ENCODE results near the gene STK33.

STK33 gene

DNA sequence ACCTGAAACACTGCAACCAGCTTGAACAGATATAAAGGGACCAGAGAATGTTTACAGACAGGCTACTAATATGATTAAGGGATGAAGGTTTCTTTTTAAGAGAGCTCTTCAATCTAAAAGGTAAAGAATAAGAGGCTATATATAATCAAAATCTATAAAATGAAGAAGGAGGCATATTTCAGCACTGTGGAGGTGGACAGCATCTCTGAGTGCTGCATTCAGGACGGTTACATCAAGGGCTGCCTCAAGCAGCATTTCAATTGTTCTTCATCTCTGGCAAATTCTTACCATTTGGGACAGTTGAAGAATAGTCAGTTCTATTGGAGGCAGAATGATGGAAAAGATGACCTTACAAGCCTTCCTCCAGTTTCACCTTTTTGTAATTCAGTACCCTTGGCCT, 190.7 kb downstream of the STK33 start:
- no peak for DNase-seq

DNA sequence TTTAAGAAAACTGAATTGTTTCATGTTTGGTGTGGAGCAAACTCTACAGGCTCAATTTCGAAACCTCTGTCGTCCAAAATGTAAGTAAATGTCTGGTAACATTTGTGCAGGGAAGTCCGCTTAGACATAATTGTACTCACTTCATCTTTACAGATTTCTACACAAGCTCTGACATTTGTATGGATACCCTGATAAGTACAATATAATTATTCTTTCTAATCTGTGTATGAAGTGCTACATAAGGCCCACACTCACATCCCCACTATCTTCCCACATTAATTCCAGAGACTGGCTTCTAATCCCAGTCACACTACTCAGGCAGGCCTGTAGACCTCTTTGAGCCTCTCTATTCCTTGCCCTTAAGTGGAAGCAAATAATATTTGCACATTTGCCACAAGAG, 201.1 kb downstream of the STK33 start:
- no peak for DNase-seq

DNA sequence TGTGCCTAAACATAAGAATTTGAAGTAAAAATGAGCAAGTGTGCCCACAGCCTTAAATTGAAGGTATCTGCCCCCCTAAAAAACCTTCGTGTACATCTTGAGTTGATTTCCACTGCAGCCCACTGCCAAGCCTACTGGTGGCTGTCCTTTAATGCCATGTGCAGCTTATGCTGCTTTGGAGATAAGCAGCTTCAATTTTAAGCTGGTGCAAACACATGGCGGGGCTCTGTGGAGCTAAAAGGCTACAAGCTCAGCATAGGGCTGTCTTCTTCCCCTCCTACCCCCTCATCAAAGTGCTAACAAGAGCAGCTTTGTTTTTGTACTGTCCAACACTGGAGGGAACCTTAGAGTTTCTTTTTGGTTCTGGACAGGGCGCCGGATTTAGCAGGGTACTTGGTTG, 201.9 kb downstream of the STK33 start:
- DNase-seq: no peak

DNA sequence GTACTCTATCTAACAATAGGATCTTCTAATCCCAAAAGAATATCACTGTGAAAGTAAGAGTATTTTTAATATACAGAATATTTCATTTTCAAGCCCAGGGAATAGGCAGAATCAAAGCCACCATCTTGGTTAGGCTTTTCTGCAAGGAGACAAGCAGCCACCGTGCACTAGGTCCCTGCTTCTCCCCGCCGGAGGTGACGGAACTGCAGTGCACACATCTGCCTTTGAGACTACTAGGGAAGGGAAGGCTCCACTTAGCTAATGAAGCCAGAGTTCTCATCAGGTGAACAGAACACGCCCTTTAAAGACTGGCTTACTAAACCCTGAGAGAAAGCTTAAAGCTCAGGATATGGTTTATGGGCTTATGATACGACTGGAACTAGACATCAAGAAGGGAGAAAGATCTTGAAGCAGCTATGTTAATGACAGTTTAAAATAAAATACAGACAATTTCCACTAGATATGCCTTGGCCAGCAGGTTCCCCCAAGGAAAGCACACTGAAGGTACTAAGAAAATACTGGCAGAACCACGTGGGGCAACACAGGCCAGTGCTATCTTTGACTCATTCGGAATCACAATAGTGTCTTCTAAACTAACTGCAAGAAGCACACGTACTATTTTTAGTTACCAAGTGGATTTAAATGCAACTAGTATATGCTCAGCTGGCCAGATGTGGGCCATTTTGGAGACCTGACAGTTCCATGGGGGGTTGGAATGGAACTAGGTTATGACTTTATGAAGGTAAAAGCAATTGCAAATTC, 203.0 kb downstream of the STK33 start:
- DNase-seq: no peak

DNA sequence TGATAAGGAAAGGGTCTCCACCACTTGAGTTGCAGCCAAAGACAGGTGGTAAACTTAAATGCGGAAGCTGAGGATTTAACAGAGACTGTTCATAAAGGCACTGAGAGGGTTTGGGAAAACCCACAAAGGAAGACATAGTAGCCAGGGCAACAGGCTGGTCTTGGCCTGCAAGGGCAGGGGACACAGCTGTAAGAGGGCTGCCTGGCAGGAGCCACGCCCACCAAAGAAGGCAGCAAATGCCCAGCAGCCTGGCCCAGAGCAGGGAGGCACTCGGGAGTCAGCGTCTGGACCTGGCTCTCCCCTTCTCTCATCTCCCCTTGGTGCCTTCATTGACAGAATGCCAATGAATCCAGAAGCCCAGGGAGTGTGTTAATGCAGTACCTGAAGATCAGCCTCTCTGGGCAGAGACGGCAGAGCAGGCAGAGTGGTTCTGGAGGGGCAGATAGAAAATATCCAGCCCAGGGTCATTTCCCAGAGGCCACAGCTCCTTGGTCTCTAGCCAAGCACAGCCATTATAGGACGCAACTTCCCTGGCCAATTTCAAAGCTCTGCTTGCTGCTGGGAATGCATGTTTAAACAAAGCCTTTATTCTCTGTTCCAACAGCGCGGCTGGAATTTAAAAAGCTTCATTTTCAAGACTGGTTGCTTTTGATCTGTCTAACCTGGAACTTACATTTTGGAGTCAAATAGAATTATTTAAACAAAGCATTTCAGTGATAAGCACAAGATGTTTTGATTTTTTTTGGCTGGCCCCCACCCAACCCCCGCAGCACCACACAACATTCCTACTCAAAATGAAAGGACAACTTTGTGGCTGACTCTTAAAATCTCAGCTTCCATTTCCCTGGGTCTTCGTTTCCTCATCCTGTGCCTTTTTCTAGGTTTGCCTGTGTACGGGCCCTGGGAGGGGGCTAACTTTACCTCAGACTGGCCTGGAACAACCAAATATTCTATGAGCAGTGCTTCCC, 204.7 kb downstream of the STK33 start:
- no peak for DNase-seq

DNA sequence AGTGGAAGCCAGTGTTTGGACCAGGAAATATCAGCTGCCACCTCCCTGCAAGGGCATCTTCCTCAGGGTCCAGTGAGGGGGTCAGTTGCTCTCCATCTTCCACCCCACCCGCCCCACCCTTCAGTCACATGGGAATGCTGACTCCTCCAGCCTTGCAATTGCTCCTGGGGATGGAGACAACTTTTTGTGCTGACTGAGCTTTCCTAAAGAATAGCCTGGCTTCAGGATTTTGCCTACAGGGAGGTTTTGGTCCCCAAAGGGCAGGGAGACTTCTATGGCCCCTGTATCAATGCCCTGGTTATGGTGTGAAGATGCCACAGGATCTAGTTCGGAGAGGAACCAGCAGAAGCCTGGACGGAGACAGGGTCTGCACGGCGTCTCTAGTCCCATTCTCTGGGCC, 206.3 kb downstream of the STK33 start:
- DNase-seq: no peak

DNA sequence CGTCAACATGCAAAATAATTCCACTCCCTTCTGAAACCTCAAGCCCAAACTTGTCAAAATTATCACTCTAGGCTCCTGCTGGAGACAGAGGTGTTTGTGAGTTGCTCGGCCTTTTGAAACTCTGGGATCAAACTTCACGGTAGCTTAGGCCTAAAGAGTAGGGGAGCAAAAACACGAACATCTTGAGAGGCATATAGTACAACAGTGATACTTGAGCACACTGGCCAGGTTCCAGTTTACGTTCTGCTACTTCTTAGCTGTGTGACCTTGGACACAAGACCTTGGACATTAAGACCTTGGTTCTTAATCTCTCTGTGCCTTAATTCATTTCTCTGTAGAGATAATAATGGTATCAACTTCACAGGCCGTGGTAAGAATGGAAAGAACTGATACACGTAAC, 206.9 kb downstream of the STK33 start:
- DNase-seq: no peak

DNA sequence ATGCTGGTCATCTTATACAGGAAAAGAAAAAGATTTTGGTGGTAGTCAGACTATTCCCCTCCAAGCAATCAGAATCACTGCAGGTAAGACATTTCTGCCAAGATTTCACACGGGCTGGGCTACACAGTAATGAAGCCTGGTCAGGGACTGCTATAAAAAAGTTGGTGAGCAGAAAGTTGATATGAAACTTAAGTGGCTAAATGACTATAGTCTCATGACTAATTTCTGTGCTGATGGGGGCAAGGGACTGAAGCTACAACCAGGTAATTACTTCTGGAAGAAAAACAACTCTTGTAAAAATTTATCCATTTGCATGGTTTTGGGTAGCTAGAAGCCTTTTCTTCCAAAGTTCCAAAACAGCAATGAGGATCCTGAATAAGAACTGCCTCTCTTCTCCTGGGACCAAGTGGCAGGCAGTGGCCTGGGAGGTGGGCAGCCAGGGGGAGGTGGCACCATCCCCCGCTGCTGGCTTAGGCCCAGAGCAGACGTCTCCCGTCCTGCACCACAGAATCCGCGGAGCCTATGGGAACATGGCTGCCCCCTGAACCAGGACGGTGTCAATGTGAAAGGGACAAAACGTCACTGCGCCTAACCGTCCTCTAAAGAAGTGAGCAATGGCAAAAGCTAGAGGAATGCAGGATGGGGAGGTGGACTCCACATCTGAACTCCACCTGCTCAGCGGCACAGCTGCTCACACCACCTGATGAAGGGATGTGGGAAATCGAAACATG, 207.7 kb downstream of the STK33 start:
- DNase-seq: no peak

DNA sequence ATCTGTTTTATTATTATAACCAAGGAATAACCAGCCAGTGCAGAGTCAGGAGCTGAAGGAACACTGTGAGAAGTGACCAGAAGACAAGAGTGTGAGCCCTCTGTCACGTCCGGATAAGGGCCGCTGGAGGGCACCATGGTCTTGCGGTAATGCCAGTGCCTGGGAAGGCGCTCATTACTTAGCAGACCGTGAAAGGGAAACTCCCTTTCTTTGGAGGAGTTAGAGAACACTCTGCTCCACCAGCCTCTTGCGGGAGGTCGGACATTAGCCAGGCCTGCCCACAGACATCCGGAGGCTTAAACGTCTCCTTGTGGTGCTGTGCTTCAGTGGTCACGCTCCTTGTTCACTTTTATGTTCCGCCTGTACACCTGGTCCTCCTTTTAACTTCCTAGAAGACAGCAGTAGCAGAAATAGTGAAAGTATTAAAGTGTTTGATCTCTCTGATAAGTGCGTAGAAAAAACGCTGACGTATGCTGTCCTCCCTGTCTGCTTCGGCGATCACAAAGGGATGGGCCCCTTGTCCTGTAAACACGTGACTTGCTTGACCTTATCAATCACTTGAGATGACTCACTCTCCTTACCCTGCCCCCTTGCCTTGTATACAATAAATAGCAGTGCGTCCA, 209.7 kb downstream of the STK33 start:
- DNase-seq: peak in 1 of 2 donors; percentile 8

DNA sequence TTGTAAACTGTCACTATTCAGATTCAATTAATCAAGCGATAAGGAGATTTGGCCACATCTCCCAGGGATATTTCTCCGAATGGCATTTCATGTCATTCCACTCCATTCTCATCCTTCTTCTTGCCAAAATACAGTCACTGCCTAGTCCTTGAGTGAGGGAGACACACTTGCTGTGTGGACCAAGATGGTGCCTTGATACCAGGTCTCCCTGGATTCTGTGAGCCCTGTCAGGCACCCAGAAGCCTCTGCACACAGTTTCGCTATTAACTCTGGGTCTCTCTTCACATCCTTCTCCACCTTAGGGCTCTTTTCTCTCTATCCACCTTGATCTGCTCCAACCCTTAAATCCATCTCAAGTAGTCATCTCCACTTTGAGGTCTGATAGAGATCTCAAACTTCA, 210.4 kb downstream of the STK33 start:
- DNase-seq: no peak

DNA sequence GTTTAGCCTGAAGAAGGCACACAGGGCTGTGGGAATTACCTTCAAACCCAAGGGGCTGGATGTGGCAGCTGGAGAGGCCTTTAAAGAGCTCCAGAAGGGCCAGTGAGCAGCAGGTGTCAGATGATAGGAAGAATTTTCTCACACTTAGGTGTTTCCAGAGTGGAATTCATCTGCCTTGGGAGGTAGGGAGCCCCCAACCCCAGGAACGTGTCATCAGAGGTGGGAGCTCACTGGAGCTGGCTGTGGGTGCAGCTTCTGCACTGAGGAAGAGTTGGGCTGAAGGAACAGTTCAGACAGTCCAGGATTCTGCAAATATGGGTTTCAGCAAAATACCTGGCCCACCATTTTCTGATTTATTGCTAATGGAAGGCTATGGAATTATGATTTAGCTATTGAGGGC, 210.8 kb downstream of the STK33 start:
- no peak for DNase-seq

DNA sequence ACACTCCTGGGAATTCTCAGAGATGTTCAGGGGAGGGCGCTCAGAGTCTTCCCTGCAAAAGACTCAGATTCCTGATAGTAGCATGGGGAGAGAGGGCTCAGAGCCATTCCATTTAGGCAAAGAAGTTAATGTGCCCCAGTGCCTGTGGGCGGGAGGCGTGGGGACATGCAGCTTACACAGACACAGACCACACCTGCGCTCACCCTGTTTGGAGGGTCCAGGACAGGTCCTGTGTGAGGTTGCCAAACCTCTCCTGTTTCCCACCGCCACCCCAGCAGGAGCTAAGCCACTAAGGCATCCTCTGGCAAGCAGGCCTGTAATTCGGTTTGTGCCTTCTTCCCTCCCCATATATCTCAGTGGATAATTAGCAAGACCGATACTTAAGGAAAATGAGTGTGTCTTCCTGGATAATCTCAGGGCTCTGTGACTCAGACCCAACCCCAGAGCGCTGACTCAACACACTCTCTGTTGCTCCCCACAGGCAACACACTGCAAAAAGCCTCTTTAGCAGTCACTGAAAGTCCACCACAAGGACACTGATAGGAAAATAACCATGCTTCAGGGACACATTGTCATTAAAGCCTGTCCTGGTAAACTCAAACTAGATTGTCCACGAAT, 211.5 kb downstream of the STK33 start:
- DNase-seq: no peak

DNA sequence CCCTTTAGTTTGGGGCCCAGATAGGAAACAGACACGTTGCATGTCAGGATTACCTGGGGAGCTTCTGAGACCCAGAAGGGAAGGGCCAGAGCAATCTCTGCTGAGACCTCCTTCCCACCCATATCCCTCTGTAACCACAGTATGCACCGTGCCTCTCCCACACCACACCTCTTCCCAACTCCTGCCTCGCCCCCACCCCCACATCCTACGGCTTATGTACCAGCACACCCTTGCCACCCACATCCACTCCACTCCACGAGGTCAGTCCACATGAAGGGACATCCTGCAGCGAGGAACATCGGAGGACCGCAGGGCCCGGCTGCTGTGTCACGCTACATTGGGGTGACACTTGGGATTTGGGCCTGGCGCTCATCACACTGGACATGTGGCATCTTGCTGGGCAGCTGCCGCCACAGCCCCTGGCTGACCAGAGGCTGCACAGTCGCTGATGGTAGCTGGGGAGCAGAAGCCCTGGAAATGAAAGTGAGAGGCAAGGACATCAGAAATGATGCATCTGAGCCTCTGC, 212.1 kb downstream of the STK33 start:
- DNase-seq: no peak

DNA sequence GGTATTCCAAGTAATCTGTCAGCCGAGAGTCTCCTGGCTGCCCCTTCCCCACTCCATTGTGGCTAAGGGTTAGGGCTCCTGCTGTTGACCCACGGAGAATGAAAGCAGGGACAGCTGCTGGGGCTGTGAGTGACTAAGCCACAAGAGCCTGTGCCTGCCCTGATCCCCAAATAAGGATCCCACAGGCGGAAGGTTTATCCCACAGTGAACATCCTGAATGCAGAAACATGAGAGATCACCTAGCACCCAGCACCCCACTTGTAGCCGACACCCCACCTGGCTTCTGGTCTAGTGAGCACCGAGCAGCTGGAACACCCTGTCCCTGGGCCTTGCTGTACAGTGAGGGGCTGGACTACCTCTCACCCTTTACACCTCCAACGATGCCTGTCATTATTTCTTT, 212.7 kb downstream of the STK33 start:
- no peak for DNase-seq

DNA sequence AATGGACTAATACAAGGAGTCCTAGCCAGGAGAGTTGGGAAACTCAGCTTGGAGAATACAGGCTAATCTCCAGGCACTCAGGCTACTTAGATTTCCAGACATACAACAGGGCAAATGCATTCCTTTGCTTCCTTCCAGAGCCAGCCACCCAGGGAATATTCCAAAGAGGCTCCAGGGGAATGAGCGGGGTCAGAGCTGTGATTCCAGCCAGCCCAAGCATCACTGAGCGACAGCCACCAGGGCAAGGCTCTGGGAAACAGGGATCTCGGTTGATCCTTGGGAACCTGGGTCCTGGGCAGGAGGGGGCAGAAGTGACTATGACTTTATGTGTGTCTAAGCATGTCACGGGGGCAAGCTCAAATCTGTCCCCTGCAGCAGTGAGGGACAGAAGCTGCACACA, 218.1 kb downstream of the STK33 start:
- no peak for DNase-seq

DNA sequence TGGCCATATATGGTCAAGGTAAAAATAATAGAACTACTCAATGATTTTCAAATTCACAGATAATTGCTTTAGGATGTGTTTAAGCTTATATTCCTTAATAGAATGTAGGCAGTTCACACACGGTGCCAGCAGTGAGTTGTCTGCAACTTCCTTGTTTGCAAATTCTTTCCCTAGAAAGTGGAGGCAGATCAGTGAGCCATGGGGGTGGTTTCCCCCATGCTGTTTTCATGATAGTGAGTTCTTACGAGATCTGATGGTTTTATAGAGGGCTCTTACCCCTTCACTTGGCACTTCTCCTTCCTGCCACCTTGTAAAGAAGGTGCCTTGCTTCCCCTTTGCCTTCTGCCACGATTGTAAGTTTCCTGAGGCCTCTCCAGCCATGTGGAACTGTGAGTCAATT, 218.6 kb downstream of the STK33 start:
- DNase-seq: no peak

DNA sequence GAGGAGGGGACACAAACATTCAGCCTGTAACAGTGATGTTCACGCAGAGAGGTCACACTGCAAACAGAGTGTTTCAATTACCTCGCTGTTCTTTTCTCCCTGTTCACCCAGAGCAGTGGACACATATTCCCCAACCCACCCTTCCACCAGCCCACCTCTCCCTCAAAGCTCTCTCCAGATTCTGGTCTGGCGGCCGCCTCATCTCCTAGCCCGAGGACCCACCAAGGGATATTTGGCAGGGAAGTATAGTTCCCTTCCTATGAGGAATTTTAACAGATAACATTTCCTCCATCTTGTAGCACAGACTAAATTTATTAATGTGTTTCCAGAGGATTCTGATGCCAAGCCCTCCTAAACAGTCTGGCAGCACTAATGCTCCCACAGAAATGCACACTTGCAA, 219.3 kb downstream of the STK33 start:
- DNase-seq: no peak

DNA sequence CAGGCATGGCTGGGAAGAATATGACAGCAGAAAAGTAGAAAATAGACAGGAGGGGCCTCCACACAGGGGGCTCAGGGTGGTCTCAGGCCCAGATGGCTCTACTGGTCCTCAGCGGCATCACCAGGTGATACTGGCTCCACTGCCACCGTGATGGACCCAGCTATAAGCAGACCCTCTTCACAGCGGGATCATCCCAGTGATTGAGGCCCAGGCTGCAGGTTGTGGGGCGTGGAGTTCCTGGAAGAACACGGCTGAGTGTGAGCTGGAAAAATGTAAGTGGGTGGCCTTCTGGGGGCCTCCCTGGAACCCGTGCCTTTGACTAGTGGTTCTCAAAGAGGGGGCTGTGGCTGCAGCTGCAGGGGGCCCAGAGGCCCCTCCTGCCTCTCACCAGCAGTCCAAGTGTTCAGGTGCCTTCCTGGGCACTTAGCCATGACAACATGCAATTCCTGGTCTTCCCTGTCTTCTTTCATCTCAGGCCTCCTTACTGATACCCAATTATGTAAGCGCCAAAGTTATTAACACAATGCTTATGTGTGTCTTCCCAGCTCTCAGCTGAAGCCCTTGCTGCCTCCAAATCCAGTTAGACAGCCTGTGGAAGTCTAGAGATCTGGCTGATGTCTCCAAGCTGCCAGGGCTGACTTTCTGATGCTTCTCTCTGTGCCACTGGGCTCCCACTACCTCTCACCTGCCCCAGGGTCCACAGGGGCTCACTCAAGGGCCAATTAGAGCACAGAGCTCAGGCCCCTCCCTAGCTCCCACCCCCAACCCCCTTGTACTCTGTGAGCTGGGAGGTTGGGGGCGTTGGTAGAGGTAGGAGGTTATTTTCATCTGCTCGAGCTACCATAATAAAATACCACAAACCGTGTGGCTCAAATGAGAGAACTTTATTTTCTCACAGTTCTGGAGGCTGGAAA, 220.3 kb downstream of the STK33 start:
- no peak for DNase-seq

DNA sequence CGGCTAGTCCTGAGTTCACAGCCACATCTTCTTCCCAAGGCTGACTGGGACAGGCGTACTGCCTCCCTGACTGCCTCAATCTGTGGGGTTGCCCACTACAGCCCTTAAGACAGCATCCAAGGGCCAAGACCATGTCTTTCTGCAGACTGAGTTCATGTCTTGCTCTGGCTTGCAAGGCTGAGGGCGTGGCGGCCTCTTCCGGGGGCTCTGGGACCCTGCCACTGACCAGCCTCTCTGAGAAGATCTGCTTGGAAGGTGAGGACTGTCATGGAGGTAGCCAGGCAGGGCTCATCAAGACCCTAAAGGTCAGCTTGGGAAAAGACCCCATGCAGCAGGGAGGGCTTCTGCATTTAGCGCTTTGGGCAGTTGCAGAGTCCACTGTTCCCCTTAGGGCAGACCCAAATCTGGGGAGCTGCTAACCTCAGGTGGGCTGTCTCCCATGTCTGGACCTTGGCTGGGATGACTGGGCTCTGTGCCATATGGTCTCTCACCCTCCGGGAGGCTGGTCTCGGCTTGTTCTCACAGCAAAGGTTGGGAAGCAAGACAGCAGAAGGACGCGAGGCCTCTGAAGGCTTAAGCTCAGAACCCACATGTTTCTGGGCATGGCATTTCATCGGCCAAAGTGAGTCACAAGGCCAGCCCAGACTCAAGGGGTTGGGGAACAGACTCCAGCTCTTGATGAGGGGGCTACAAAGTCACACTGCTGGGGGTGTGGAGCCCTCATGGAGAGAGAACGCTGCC, 221.2 kb downstream of the STK33 start:
- no peak for DNase-seq

DNA sequence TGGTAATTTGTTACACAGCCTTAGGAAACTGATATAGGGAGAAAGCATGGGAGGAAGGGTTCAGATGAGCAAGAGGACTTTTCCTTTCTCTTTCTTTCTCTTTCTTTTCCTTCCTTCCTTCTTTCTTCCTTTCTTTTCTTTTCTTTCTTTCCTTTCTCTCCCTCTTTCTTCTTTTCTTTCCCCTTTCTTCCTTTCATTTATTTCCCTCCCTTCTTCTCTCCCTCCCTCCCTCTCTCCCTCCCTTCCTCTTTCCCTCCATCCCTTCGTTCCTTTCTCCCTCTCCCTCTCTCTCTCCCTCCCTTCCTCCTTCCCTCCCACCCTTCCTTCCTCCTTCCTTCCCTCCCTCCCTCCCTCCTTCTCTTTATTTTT, 222.5 kb downstream of the STK33 start:
- DNase-seq: no peak
